Lower leg skin (tissue), 4 donors: ENCODE measurements around the gene DNLZ. TPM values are rescaled to one million over a fixed set of nuclear protein-coding genes. Genes with fewer than 3 reads are reported as not detected.

ENCODE experiments used
- DNase-seq, 2 donors: peaks; one replicate each; pipeline ENCODE4 v3.0.0-alpha.2; 2019; ENCODE audit warnings: low spot score in 2 of 2
- H3K4me3 ChIP-seq: fragments of 200-600 bp; sonication (generic); 2 replicates; pipeline ENCODE4 v1.5.1; 2017; ENCODE audit warnings: mild to moderate bottlenecking, low read depth; ENCODE audit not compliant: poor library complexity, severe bottlenecking
- POLR2A ChIP-seq, 2 donors: fragments of 450-650 bp; IDR thresholded peaks; one replicate each; pipeline ENCODE4 v1.6.1; 2016 to 2017; ENCODE audit warnings: antibody characterized with exemption in 2 of 2, mild to moderate bottlenecking in 1 of 2, moderate library complexity in 1 of 2
- WGBS, 2 donors: methylation state at CpG; one replicate each; pipeline ENCODE4 v1.1.5; 2018; 5-methylcytosine and 5-hydroxymethylcytosine counted together
- intact Hi-C: fragments of 100-400 bp; cut with DNase I; formaldehyde crosslinking; loops from one replicate; pipeline ENCODE4 v1.15.0; 2023; ENCODE audit warnings: low total_unique reads
- total RNA-seq, 4 donors: library from RNA; depleted of rRNA; stranded (reverse); fragments of >200 nt; gene quantifications; one replicate each; pipeline ENCODE4 v1.1.0, GENCODE V29; 2016
- TF ChIP-seq, protein P1 (sequence below), 3 donors: fragments of 450-650 bp; IDR thresholded peaks; one replicate each; pipeline ENCODE4 v1.5.1; 2016; ENCODE audit warnings: antibody characterized with exemption in 3 of 3, mild to moderate bottlenecking in 3 of 3, moderate library complexity in 2 of 3

DNLZ gene
- total RNA-seq, 4 donors from 2014 or later: 30.9 to 64.6 (median 44.1) TPM

- DNase-seq: no peak
- H3K4me3 ChIP-seq: no peak overlapping the region
- TF ChIP-seq POLR2A (IDR thresholded peaks at IDR 0.05): no peak
- TF ChIP-seq, protein P1, sequence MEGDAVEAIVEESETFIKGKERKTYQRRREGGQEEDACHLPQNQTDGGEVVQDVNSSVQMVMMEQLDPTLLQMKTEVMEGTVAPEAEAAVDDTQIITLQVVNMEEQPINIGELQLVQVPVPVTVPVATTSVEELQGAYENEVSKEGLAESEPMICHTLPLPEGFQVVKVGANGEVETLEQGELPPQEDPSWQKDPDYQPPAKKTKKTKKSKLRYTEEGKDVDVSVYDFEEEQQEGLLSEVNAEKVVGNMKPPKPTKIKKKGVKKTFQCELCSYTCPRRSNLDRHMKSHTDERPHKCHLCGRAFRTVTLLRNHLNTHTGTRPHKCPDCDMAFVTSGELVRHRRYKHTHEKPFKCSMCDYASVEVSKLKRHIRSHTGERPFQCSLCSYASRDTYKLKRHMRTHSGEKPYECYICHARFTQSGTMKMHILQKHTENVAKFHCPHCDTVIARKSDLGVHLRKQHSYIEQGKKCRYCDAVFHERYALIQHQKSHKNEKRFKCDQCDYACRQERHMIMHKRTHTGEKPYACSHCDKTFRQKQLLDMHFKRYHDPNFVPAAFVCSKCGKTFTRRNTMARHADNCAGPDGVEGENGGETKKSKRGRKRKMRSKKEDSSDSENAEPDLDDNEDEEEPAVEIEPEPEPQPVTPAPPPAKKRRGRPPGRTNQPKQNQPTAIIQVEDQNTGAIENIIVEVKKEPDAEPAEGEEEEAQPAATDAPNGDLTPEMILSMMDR (IDR thresholded peaks at IDR 0.05): no peak
- WGBS, 2 donors: 83 to 85% methylated on average over 5 to 12 of the region's 12 CpGs
- intact Hi-C loops: no loop called here
Measured at GRCh38 chr9:136333045-136333444, 30.5 kb downstream of the DNLZ start.

- DNase-seq: no peak
- intact Hi-C loops: no loop called here
Measured at GRCh38 chr9:136332482-136332983, 31.0 kb downstream of the DNLZ start.

DNA sequence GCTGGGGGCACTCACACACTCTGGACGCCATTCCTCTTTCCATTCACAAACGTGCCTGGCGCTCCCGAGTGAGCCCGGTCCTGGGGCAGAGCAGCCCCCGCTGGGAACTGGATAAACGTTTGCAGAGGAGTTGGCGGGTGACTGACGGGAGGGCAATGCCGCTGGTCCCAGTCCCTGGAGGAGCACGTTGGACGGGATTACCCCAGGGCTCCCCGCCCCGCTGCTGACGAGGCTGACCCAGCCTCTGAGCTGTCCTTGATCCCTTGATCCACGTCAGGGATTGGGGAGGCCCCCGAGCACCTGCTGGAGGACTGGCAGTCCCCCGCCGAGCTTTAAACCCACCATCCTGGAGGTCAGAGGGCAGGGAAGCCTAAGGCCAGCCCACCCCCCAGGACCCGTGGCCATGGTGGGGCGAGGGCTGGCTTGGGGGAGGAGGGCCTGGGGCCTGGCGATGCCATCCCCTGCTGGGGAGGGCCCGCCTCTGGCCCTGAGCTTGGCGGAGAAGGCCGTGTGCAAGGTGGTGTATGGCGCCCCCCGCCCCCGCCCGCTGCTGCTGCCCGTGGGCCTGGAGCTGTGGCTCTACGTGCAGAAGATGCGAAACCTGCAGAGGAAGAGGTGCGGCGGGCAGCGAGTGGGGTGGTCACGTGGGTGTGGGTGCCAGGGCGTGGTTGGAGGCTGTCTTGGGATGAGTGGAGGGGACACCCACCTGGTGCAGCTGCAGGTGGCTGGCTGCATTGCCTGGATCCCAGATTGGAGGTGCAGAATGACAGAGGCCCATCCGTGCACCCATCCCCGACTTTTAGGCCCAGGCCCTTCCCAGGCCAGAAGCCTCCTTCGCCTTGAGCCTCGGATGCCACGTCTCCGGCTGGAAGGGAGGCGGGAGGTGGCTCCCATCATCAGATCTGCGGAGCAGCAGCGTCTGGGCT lies 31.7 kb downstream of the DNLZ start:
- 85 to 88% methylated on average over 46 of the region's 46 CpGs for WGBS, 2 donors
- intact Hi-C loops: no loop called here
- no peak for DNase-seq
- TF ChIP-seq, protein P1 (IDR thresholded peaks at IDR 0.05): no peak
- TF ChIP-seq POLR2A (IDR thresholded peaks at IDR 0.05): no peak
- no peak overlapping the region for H3K4me3 ChIP-seq

More at GRCh38 chr9:136332482-136332983, 31.0 kb downstream of the DNLZ start:
- TF ChIP-seq POLR2A (IDR thresholded peaks at IDR 0.05): no peak
- TF ChIP-seq, protein P1 (IDR thresholded peaks at IDR 0.05): no peak
- WGBS, 2 donors: 81 to 82% methylated on average over 11 of the region's 11 CpGs
- no peak overlapping the region for H3K4me3 ChIP-seq

GRCh38 chr9:136331030-136331429 lies 32.5 kb downstream of the DNLZ start:
- no peak for DNase-seq
- intact Hi-C loops: no loop called here
- no peak overlapping the region for H3K4me3 ChIP-seq
- TF ChIP-seq, protein P1 (IDR thresholded peaks at IDR 0.05): no peak
- no peak for TF ChIP-seq POLR2A (IDR thresholded peaks at IDR 0.05)
- 85 to 86% methylated on average over 13 to 14 of the region's 15 CpGs for WGBS, 2 donors

GRCh38 chr9:136330406-136330990 lies 33.0 kb downstream of the DNLZ start:
- WGBS, 2 donors: 81 to 94% methylated on average over 12 to 13 of the region's 14 CpGs
- intact Hi-C loops: no loop called here
- no peak for DNase-seq
- H3K4me3 ChIP-seq: no peak overlapping the region
- TF ChIP-seq POLR2A (IDR thresholded peaks at IDR 0.05): no peak
- TF ChIP-seq, protein P1 (IDR thresholded peaks at IDR 0.05): no peak
